HG02678 (cell line): Measurements from ENCODE around the gene EIF3D.

Experiments used
- ATAC-seq: cut with Tn5 transposase; IDR thresholded peaks from one replicate; pipeline ENCODE4 v1.9.1; 2021; ENCODE audit warnings: mild to moderate bottlenecking, moderate library complexity; ENCODE audit not compliant: unreplicated experiment

Gene EIF3D

DNA sequence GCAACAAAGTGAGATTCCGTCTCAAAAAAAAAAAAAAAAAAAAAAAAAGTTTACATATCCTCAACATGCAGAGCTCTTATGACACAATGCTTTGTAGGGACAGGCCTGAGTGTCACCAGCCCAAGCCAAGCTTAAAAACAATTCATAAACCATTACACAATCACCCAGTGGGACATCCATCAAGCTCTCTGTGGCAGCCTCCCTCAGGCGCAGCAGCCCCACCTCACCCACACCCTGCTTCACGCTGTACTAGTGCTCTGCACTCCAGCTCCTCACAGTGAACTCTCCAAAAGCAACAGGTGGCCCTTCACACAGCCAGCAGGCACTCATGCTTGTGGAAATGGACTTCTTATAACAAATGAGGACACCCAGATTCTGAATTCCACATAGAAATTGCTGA is 18.6 kb downstream of the EIF3D start:
- no peak for ATAC-seq

DNA sequence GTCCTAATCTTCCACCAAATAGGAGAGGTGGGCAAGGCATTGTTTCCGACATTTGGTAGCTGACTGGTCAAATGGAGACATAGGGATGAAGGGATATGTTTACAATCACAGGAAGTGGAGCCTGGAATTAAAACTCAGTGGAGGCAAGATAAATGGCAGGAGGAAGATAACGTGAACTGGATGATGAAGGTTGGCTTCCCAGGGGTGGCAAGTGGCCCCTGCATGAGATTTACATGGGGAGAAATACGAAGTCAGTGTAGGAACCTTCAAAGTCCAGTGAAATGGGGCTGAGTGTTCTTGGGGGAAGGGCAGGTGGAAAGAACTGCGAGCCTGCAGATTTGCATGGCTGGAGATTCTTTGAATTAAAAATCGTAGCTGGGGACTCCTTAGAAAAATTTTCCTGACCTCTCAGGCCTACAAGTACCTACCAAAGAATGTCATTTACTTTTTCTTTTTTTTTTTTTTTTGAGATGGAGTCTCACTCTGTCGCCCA is 21.4 kb downstream of the EIF3D start:
- no peak for ATAC-seq

DNA sequence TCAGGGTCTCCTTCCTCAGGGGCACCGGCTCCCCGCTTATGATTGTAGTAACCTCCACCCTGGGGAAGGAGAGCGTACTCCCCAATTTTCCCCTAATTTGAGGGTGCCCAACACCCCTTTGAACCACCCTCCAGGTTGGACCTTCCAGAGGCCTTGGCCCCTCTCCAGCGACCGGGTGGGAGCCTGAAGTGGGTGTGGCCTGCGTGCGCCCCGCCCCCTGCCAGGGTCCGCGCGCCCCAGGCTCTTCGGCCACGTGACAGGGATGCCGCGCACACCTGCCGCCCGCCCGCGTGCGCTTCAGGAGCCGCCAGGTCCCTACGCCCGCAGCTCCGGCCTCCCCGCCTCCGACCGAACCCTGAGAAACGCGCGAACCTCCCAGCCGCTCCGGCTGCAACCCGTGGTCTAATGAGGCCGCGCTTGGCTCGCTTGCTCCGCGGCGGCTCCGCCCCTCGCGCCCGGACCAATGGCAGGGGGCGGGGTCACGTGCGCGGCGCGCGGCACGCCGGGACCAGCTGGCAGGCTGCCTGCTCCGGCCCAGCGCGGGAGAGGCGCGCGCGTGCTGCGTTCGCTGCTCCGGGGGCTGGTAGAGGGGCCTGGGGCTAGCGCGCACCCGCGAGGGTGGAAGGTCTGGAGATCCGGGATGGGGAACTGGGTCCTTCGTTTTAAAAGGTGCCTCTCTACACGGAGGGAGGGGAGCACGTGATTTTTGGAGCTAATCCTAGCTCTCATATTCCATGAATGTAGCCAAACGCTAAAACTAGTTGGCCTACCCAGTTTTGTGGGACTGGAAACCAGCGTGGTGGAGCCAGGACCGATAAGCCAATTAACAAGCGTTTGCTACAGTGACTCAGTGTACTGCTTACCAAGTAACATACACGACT is 22.1 kb downstream of the EIF3D start, which contains the start of gene FOXRED2:
Gene FOXRED2, minus strand, starts transcription at position 404 of the 881 bp plus-strand sequence. CDS start 618 bp downstream, outside the sequence.
- ATAC-seq, result peak; percentile 92

DNA sequence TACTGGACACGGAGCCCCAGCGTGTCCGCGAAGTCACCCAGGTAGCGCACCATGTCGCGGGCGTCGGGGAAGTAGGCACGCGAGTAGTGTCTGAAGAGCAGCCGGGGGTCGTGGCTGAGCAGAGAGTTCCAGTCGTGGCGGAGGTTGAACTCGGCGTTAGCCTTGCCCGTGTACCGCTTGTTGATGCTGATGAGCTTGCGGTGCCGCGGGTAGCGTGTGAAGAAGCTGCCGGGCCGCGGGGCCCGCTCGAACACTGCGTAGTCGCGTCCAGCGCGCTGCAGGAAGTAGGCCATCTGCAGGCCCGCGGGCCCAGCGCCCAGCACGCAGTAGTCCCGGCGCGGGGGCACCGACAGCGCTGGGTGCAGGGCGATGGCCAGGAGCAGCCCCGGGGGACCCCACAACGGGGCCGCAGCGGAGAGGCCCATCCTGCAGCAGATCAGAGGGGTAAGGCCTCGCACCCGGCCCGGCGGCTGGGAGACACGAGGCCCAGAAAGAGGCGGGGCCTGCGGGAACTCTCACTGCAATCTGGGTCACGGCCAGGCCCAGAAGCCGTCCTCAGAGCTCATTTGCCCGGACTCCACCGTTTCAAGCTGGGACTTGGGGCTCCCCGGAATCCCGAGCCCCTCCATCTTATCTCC is 22.8 kb downstream of the EIF3D start:
- no peak for ATAC-seq

DNA sequence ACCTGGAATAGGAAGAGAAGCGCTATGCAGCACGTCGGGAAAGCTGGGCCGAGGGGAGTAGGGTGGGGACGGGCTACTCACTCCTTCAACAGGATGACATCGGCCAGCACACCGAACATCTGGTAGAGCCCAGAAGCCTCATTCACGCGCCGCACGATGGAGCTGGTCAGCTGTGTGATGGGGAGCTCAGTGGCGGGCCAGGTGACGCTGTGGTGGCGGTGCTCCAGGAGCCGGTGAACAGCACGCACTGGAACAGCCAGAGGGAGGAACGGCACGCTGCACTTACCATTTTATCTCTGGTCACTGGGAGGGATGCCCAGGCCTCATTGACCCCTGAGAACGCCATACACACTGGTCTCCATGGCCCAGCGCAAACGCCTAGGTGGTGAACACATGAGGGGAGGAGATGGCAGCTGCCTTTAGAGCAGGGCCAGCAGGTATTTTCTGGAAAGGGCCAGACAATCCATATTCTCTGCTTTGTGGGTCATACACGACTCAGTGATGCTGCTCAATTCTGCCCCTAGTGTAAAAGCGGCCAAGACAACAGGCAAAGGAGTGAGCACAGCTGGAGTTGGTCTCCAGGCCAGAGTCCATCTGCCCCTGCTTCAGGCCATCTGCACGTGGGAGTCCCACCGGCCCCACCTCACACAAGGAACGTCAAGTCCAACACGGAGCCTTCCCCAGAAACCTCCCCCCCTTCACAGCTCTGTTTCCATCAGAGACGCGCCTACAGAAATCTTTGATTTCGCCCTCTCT is 30.9 kb downstream of the EIF3D start:
- no peak for ATAC-seq

DNA sequence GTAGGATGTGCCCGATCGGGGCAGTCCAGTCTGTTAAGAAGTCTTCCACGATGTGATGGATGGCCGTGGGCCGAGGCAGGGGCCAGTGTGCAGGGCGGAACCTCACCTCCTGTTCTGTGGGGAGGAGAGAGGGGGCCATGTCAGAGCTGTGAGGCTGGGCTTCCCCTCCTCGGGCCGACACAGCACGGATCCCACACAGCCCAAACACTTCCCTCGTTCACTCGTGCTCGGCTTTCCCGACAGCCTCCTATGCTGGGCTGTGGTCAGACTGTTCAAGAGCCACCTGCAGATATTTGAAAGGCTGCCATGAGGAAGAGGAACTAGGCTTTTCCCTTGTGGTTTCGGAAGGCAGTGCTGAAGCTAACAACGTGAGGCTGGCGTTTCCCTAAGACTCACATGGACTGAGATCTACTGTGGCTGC is 35.3 kb downstream of the EIF3D start:
- ATAC-seq, result peak; percentile 55

DNA sequence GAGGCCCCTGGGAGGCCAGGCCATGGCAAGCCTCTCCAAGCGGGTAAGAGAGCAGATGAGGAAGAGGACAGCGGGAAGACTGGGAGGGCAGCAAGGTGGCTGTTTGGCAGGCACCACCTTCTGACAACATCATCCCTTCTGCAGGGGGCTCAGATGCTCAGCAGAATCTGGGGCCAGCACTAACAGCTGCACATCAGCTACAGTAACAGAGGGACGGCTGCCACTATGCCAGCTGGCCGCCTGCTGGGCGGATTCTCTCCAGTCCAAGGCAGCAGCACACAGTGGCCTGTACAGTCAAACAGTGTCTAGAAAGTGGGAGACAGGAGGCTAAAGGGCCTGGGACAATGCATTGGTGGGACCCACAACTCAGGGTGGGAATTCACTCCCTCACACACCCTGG is 36.9 kb downstream of the EIF3D start:
- ATAC-seq, result no peak

DNA sequence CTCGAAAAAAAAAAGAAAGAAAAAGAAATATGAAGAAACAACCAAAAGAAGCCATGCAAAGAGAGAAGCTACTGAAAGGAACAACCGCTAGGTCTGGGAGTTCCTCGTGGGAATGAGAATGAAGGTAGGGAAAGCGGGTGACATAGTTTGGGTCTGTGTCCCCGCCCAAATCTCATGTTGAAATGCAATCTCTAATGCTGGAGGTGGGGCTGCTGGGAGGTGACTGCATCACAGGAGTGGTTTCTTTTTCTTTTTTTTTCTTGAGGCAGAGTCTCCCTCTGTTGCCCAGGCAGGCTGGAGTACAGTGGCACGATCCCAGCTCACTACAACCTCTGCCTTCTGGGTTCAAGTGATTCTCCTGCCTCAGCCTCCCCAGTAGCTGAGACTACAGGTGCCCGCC is 37.8 kb downstream of the EIF3D start:
- ATAC-seq, result no peak

DNA sequence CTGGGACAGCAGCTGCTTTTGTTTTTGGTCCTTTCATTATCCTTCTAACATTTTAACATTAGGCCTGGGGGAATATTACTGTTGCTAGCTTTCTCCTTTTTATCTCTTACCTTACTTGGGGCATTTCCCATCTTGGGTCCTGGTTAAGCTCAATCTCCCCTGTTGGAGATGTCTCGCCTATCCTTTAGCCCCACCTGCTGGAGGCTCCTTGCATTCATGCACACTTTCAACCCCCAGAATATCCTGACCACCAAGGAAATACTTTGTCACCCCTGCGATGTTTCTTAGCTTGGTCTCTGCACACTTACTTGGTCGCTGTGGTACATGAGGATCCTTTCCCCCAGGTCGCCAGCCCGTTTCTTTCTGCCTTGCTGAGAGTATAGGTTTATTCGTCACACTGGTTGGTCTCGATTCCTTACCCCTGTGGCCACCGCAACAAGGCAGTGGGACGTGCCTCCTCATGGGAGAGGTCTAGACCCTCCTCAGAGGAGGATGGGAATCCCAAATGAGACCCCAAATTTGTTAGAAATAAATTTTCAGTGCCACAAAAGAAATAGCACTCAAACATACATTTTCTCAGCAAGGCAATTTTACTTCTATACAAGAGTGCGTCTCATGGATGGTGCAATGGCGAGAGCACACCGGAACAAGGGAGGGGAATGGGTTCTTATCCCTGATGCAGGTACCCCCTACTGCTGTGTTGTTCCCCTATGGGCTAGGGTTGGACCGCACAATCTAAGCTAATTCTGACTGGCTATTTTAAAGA is 42.2 kb downstream of the EIF3D start:
- ATAC-seq, result no peak

DNA sequence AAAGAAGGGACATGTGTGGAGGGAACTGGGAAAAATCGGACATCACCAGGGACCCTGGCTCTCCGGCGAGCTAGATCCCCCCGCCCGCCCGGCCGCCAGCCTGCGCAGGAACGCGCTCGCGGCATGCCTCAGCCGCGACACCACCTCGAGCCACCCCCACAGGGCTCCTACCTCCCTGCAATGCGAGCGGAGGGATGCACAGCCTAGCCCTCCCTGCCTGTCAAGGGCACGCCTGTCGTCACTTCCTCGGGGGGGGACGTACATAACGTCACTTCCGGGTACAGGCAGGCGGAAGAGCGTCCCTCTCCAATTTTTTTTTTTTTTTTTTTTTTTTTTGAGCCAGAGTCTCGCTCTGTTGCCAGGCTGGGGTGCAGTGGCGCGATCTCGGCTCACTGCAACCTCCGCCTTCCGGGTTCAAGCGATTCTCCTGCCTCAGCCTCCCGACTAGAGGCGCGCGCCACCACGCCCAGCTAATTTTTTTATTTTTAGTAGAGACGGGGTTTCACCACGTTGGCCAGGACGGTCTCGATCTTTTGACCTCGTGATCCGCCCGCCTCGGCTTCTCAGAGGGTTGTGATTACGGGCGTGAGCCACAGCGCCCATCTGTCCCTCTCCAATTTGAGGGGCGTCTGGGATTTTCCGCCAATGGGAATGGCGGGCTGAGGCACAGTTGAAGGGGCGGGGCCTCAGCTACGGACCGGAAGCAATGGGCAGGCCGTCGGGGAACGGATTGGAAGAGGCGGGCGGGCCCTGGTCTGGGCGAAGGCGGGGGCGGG is 47.4 kb downstream of the EIF3D start, which contains the start of gene TXN2:
Gene TXN2, minus strand, starts transcription at position 248 of the 776 bp plus-strand sequence. CDS start 803 bp downstream, outside the sequence.
- ATAC-seq, result peak; percentile 85

DNA sequence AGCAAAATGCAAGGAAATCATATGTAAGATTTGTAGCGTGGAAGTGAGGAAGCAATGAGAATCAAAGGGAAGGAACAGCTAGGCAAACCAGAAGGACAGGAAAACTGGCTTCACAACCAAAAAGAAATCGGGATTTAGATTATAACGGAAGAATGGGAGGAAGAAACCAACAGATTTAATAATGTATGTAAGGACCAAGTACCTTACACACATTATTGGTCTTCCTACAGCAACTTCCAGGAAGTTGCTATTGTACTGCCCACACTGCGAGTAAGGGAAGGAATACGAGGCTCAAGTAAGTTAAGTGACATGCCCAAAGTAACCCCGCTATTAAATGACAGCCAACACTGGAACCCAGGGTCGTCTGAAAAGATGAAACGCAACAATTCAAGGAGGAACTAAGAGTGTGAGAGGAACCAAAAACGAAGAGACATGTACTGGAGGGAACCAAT is 48.0 kb downstream of the EIF3D start:
- ATAC-seq, result no peak

DNA sequence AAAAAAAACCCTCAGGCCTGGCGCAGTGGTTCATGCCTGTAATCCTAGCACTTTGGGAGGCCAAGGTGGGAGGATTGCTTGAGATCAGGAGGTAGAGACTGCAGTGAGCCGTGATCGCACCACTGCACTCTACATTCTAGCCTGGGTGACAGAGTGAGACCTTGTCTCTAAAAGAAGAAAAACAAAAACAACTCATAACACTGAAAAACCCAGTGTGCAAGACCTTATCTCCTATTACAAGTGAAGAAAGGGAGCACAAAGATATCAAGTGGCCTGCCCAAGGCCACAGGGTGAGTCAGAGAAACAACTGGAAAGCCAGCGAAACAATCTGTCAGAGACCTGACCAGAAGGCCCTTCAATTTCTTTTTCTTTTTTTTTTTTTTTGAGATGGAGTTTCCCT is 50.0 kb downstream of the EIF3D start:
- ATAC-seq, result no peak

DNA sequence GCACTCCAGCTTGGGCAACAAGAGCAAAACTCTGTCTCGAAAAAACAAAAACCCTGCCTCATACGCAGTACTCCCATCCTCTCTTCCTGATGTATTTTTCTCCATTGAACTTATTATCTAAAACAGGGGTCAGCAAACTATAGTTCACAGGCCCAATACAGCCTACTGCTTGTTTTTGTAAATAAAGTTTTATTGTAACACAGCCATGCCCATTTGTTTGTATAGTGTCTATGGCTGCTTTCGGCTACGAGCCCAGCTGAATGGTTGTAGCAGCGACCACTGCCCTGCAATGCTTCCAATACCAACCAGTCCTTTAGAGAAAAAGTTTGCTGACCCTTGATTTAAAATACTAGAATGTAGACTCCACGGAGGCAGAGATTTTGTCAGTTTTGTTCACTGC is 53.6 kb downstream of the EIF3D start:
- ATAC-seq, result no peak

DNA sequence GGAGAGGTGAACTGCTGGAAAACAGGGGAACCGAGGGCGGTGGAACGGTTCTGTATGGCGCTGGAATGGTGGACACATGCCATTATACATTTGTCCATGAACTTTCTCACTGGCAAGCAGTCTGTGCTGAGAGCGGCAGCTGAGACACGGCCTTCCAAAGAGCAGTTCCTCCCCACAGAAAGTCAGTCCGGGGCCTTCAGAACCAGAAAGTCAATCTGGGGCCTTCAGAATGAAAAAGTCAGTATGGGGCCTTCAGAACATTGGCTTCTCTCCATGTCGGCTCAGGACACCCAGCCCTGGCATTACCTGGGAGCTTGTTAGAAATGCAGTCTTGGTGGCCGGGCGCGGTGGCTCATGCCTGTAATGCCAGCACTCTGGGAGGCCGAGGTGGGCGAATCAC is 56.3 kb downstream of the EIF3D start:
- ATAC-seq, result no peak

DNA sequence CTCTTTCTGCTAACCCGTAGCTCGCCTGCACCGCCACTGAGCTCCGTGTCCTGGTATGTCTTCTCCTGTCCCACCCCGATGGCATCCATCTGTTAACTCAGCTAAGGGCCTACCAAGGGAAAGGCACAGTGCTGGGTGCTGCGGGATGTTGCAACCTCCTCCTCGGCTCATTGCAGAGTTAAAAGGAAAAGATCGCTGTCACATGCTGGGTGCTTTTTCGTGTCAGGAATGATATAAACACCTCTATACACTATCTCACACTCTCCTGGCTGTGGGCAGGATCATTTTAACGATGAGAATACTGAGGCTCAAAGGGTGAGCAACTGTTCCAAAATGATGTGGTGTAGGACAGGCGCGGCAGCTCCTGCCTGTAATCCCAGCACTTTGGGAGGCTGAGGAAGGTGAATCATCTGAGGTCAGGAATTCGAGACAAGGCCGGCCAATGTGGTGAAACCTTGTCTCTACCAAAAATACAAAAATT is 57.6 kb downstream of the EIF3D start:
- ATAC-seq, result no peak

DNA sequence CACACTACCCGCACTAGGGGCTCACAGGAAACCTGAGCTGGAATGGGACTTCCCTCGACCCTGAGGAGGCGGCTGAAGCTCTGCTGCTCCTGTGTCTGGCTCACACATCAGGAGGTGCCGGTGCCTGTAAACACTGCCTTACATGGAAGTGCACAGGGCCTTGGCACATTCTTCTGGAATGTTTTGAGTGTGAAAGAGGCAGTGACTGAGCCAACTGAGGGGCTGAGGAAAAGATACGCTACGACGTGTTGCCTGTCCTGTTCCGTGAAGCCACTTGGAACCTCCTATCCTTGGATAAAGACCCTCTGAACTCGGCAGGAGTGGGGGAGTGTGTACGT is 58.0 kb downstream of the EIF3D start:
- no peak for ATAC-seq

DNA sequence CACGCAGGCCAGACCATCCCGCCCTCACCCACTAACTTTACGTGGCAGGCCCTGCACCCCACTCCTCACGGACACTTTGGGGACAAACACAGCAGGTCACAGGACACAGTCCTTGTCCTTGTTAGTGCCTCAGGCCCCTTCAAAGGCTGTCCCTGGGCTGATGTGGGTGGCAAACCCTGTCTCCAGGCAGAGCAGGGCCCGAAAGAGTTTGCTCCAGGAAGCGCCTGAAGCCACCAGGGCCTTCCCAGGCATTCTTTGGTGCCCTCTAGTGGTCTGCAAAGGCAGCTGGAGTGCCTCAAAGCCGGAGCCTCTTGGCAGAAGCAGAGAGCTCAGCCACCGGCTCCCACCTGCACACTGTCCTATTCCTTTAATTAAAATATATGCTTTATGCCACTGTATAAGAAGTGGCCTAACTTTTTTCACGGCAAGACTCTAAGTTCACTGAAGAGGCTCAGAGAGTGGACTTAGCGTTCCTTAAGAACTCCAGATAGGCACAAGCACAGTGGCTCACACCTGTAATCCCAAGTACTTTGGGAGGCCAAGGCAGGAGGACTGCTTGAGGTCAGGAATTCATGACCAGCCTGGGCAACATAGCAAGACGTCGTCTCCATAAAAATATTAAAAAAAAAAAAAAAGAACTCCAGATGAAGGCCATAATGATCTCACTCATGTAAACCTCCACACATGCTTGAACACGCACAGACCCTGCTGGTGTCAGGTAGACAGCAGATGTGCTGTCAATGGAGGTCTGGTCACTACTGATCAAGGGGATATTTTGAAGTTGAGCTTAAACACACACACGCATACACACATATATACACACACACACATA is 58.6 kb downstream of the EIF3D start:
- no peak for ATAC-seq

DNA sequence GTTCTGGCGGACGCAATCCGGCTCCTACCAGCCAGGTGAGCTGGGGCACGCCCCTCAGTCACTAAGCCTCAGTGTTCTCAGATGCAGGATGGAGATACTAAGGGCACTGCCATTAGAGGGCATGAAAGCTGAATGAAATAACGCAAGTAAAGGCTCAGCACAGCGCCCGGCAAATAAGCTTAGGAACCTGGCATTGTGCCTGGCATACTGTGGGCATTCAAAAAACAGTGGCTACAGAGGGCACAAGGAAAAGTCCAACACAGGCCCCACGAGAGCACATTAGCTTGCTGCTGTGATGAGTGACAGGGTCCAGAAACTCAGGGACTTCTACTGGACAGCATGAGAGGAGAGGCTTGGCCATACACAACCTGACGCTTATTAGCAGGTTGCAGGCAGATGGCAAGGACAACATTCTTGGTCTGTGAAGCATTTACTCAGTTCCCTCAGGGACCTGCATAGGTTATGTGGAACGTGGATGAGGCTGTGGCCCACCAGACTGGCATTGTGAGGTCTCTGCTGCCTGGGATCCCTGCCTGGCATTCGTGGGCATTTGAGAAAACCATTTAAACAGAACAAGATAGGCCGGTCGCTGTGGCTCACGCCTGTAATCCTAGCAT is 59.8 kb downstream of the EIF3D start:
- no peak for ATAC-seq
